ENCODE data around the gene RPL5.

DNA sequence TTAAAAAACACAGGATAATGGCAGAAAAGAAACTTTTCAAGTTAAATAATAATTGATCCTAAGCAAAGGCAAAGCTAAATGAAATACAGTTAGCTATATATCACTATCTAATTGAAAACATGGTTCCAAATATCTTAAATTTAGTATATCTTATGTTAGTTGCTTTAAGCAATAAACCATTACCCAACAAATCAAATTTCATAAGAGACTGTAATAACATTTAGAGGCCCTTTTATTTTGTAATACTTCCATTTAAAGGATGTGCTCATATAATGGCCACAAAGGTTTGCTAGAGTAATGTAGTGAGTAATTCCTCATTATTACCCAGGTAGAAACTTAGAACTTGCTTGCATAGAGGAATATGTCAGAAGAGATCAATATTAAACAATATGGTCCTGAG, 32.3 kb downstream of the RPL5 start:
- TF ChIP-seq, protein P1, sequence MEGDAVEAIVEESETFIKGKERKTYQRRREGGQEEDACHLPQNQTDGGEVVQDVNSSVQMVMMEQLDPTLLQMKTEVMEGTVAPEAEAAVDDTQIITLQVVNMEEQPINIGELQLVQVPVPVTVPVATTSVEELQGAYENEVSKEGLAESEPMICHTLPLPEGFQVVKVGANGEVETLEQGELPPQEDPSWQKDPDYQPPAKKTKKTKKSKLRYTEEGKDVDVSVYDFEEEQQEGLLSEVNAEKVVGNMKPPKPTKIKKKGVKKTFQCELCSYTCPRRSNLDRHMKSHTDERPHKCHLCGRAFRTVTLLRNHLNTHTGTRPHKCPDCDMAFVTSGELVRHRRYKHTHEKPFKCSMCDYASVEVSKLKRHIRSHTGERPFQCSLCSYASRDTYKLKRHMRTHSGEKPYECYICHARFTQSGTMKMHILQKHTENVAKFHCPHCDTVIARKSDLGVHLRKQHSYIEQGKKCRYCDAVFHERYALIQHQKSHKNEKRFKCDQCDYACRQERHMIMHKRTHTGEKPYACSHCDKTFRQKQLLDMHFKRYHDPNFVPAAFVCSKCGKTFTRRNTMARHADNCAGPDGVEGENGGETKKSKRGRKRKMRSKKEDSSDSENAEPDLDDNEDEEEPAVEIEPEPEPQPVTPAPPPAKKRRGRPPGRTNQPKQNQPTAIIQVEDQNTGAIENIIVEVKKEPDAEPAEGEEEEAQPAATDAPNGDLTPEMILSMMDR (conservative IDR thresholded peaks at IDR 0.05; ENCODE audit: low read length), result no peak
- TF ChIP-seq EZH2phosphoT487 (IDR thresholded peaks at IDR 0.05; ENCODE audit: borderline replicate concordance, low read depth, low read length), result no peak

Measured in OCI-LY7 (cell line).